ENCODE data around the gene CLCN5. TPM values are rescaled to one million over a fixed set of nuclear protein-coding genes. Genes with fewer than 3 reads are reported as not detected.

CLCN5 gene
- polyA plus RNA-seq, 4 donors, result 2.7 to 51.0 (median 4.8) TPM

GRCh38 chrX:49880668-49881067, 41.7 kb upstream of the CLCN5 start:
- DNase-seq (no peak), FAIRE-seq (no peak)
- Histone ChIP-seq H3K9me3 (ENCODE audit: control insufficient read depth in 2 of 2, insufficient read depth in 1 of 2, low read depth in 1 of 2, low read length in 1 of 2) (no peaks in the 10 kb centered on the region), H3K27me3 (ENCODE audit: control insufficient read depth in 3 of 3, insufficient read depth in 3 of 3, low read length in 3 of 3) (no peaks in the 10 kb centered on the region), H3K4me3 (ENCODE audit: low read depth in 1 of 3, low read length in 3 of 3) (no peak overlapping the region), H3K4me1 (ENCODE audit: control insufficient read depth in 3 of 3, insufficient read depth in 2 of 3, low read depth in 1 of 3, low read length in 2 of 3) (peaks cover 0 to 18% (median 0%) of the 10 kb centered on the region in 3 donors), H3K27ac (ENCODE audit: low read depth in 1 of 3, low read length in 2 of 3) (no peak overlapping the region), H3K36me3 (ENCODE audit: control insufficient read depth in 3 of 3, insufficient read depth in 2 of 3, low read depth in 1 of 3, low read length in 3 of 3) (peaks cover 0 to 4% (median 0%) of the 10 kb centered on the region in 3 donors)
- 90 to 95% (median 94%) methylated on average over 11 to 12 of the region's 12 CpGs for WGBS, 3 donors

- Histone ChIP-seq H3K4me3 (ENCODE audit: low read depth in 1 of 3, low read length in 3 of 3) (no peak overlapping the region), H3K27me3 (ENCODE audit: control insufficient read depth in 3 of 3, insufficient read depth in 3 of 3, low read length in 3 of 3) (no peaks in the 10 kb centered on the region), H3K9me3 (ENCODE audit: control insufficient read depth in 2 of 2, insufficient read depth in 1 of 2, low read depth in 1 of 2, low read length in 1 of 2) (no peaks in the 10 kb centered on the region), H3K36me3 (ENCODE audit: control insufficient read depth in 3 of 3, insufficient read depth in 2 of 3, low read depth in 1 of 3, low read length in 3 of 3) (peaks cover 0 to 4% (median 0%) of the 10 kb centered on the region in 3 donors), H3K4me1 (ENCODE audit: control insufficient read depth in 3 of 3, insufficient read depth in 2 of 3, low read depth in 1 of 3, low read length in 2 of 3) (peaks cover 0 to 14% (median 0%) of the 10 kb centered on the region in 3 donors), H3K27ac (ENCODE audit: low read depth in 1 of 3, low read length in 2 of 3) (no peak overlapping the region)
- WGBS, 3 donors, result 16 to 39% (median 27%) methylated on average over 7 of the region's 7 CpGs
- no peak for FAIRE-seq
- DNase-seq, result peak; percentile 57 to 75
Measured at GRCh38 chrX:49884290-49884862, 38.0 kb upstream of the CLCN5 start.

GRCh38 chrX:49892542-49892941, 29.9 kb upstream of the CLCN5 start:
- no peaks in the 10 kb centered on the region for H3K27me3 ChIP-seq (ENCODE audit: control insufficient read depth in 3 of 3, insufficient read depth in 3 of 3, low read length in 3 of 3)
- DNase-seq (no peak), FAIRE-seq (no peak)
- H3K36me3 ChIP-seq (ENCODE audit: control insufficient read depth in 3 of 3, insufficient read depth in 2 of 3, low read depth in 1 of 3, low read length in 3 of 3), result no peaks in the 10 kb centered on the region
- H3K4me1 ChIP-seq (ENCODE audit: control insufficient read depth in 3 of 3, insufficient read depth in 2 of 3, low read depth in 1 of 3, low read length in 2 of 3), result no peaks in the 10 kb centered on the region
- H3K27ac ChIP-seq (ENCODE audit: low read depth in 1 of 3, low read length in 2 of 3), result no peak overlapping the region
- peaks cover 0 to 4% of the 10 kb centered on the region in 2 donors for H3K9me3 ChIP-seq (ENCODE audit: control insufficient read depth in 2 of 2, insufficient read depth in 1 of 2, low read depth in 1 of 2, low read length in 1 of 2)
- H3K4me3 ChIP-seq (ENCODE audit: low read depth in 1 of 3, low read length in 3 of 3), result no peak overlapping the region
- WGBS, 3 donors, result 81 to 86% (median 85%) methylated on average over 4 of the region's 4 CpGs

GRCh38 chrX:49896951-49897350, 25.4 kb upstream of the CLCN5 start:
- DNase-seq, result no peak
- WGBS, 3 donors, result 77 to 94% (median 84%) methylated on average over 4 of the region's 4 CpGs
- Histone ChIP-seq H3K27ac (ENCODE audit: low read depth in 1 of 3, low read length in 2 of 3) (no peak overlapping the region), H3K36me3 (ENCODE audit: control insufficient read depth in 3 of 3, insufficient read depth in 2 of 3, low read depth in 1 of 3, low read length in 3 of 3) (no peaks in the 10 kb centered on the region), H3K4me1 (ENCODE audit: control insufficient read depth in 3 of 3, insufficient read depth in 2 of 3, low read depth in 1 of 3, low read length in 2 of 3) (no peaks in the 10 kb centered on the region), H3K27me3 (ENCODE audit: control insufficient read depth in 3 of 3, insufficient read depth in 3 of 3, low read length in 3 of 3) (no peaks in the 10 kb centered on the region), H3K9me3 (ENCODE audit: control insufficient read depth in 2 of 2, insufficient read depth in 1 of 2, low read depth in 1 of 2, low read length in 1 of 2) (peaks cover 0 to 10% of the 10 kb centered on the region in 2 donors), H3K4me3 (ENCODE audit: low read depth in 1 of 3, low read length in 3 of 3) (no peak overlapping the region)
- no peak for FAIRE-seq

- Histone ChIP-seq H3K27ac (ENCODE audit: low read depth in 1 of 3, low read length in 2 of 3) (no peak overlapping the region), H3K27me3 (ENCODE audit: control insufficient read depth in 3 of 3, insufficient read depth in 3 of 3, low read length in 3 of 3) (no peaks in the 10 kb centered on the region), H3K4me3 (ENCODE audit: low read depth in 1 of 3, low read length in 3 of 3) (no peak overlapping the region), H3K4me1 (ENCODE audit: control insufficient read depth in 3 of 3, insufficient read depth in 2 of 3, low read depth in 1 of 3, low read length in 2 of 3) (no peaks in the 10 kb centered on the region), H3K36me3 (ENCODE audit: control insufficient read depth in 3 of 3, insufficient read depth in 2 of 3, low read depth in 1 of 3, low read length in 3 of 3) (no peaks in the 10 kb centered on the region), H3K9me3 (ENCODE audit: control insufficient read depth in 2 of 2, insufficient read depth in 1 of 2, low read depth in 1 of 2, low read length in 1 of 2) (peaks cover 0 to 10% of the 10 kb centered on the region in 2 donors)
- DNase-seq, result peak; percentile 25 to 38
- FAIRE-seq, result no peak
Measured at GRCh38 chrX:49901048-49901447, 21.3 kb upstream of the CLCN5 start.

GRCh38 chrX:49910344-49910743, 12.1 kb upstream of the CLCN5 start:
- no peaks in the 10 kb centered on the region for H3K27me3 ChIP-seq (ENCODE audit: control insufficient read depth in 3 of 3, insufficient read depth in 3 of 3, low read length in 3 of 3)
- DNase-seq (no peak), FAIRE-seq (no peak)
- no peaks in the 10 kb centered on the region for H3K9me3 ChIP-seq (ENCODE audit: control insufficient read depth in 2 of 2, insufficient read depth in 1 of 2, low read depth in 1 of 2, low read length in 1 of 2)
- H3K36me3 ChIP-seq (ENCODE audit: control insufficient read depth in 3 of 3, insufficient read depth in 2 of 3, low read depth in 1 of 3, low read length in 3 of 3), result no peaks in the 10 kb centered on the region
- 35 to 37% (median 35%) methylated on average over 3 of the region's 3 CpGs for WGBS, 3 donors
- no peaks in the 10 kb centered on the region for H3K4me1 ChIP-seq (ENCODE audit: control insufficient read depth in 3 of 3, insufficient read depth in 2 of 3, low read depth in 1 of 3, low read length in 2 of 3)
- no peak overlapping the region for H3K27ac ChIP-seq (ENCODE audit: low read depth in 1 of 3, low read length in 2 of 3)
- H3K4me3 ChIP-seq (ENCODE audit: low read depth in 1 of 3, low read length in 3 of 3), result no peak overlapping the region

GRCh38 chrX:49912086-49912485, 10.3 kb upstream of the CLCN5 start:
- DNase-seq, result no peak
- FAIRE-seq, result no peak
- Histone ChIP-seq H3K4me3 (ENCODE audit: low read depth in 1 of 3, low read length in 3 of 3) (no peak overlapping the region), H3K27ac (ENCODE audit: low read depth in 1 of 3, low read length in 2 of 3) (no peak overlapping the region), H3K4me1 (ENCODE audit: control insufficient read depth in 3 of 3, insufficient read depth in 2 of 3, low read depth in 1 of 3, low read length in 2 of 3) (no peaks in the 10 kb centered on the region), H3K27me3 (ENCODE audit: control insufficient read depth in 3 of 3, insufficient read depth in 3 of 3, low read length in 3 of 3) (no peaks in the 10 kb centered on the region), H3K9me3 (ENCODE audit: control insufficient read depth in 2 of 2, insufficient read depth in 1 of 2, low read depth in 1 of 2, low read length in 1 of 2) (no peaks in the 10 kb centered on the region), H3K36me3 (ENCODE audit: control insufficient read depth in 3 of 3, insufficient read depth in 2 of 3, low read depth in 1 of 3, low read length in 3 of 3) (no peaks in the 10 kb centered on the region)
- WGBS, 3 donors, result 56 to 90% (median 89%) methylated on average over 3 of the region's 3 CpGs

GRCh38 chrX:49912861-49913260, 9.5 kb upstream of the CLCN5 start:
- Histone ChIP-seq H3K4me3 (ENCODE audit: low read depth in 1 of 3, low read length in 3 of 3) (no peak overlapping the region), H3K4me1 (ENCODE audit: control insufficient read depth in 3 of 3, insufficient read depth in 2 of 3, low read depth in 1 of 3, low read length in 2 of 3) (no peaks in the 10 kb centered on the region), H3K27me3 (ENCODE audit: control insufficient read depth in 3 of 3, insufficient read depth in 3 of 3, low read length in 3 of 3) (no peaks in the 10 kb centered on the region), H3K36me3 (ENCODE audit: control insufficient read depth in 3 of 3, insufficient read depth in 2 of 3, low read depth in 1 of 3, low read length in 3 of 3) (no peaks in the 10 kb centered on the region), H3K27ac (ENCODE audit: low read depth in 1 of 3, low read length in 2 of 3) (peak overlapping the region in 1 of 3 donors; percentile 28), H3K9me3 (ENCODE audit: control insufficient read depth in 2 of 2, insufficient read depth in 1 of 2, low read depth in 1 of 2, low read length in 1 of 2) (no peaks in the 10 kb centered on the region)
- DNase-seq (peak in 1 of 2 donors; percentile 49), FAIRE-seq (no peak)
- 51 to 61% (median 52%) methylated on average over 3 of the region's 3 CpGs for WGBS, 3 donors
